SK-N-MC (cell line): Measurements from ENCODE around the gene AUTS2.
"Not testable (repeated sequence)": the region's sequence is repeated elsewhere in the genome, so short reads cannot be mapped to it uniquely, and the experiment has no call there.

Source experiments
- DNase-seq: peaks from one replicate; pipeline ENCODE4 v3.0.0-alpha.2; 2011; ENCODE audit warnings: low read depth, low spot score
- H3K27ac ChIP-seq: fragments of 200-600 bp; sonication (generic); 2 replicates; pipeline ENCODE4 v1.5.1; 2016; ENCODE audit warnings: mixed run types
- H3K36me3 ChIP-seq: fragments of 200-600 bp; sonication (generic); 2 replicates; pipeline ENCODE4 v1.6.1; 2017; ENCODE audit warnings: antibody characterized with exemption, low read length, mixed read lengths; ENCODE audit not compliant: insufficient read depth
- H3K4me3 ChIP-seq: fragments of 200-600 bp; sonication (generic); 2 replicates; pipeline ENCODE4 v1.5.1; 2016
- H3K9ac ChIP-seq: fragments of 200-600 bp; sonication (generic); 2 replicates; pipeline ENCODE4 v1.8.0; 2017; ENCODE audit warnings: mixed run types, mixed read lengths; ENCODE audit not compliant: insufficient read length
- H3K9me3 ChIP-seq: fragments of 200-600 bp; sonication (generic); 2 replicates; pipeline ENCODE4 v1.6.1; 2017; ENCODE audit warnings: low read depth, mild to moderate bottlenecking, antibody characterized with exemption, low read length, moderate library complexity, mixed read lengths
- EZH2 ChIP-seq: fragments of 200-600 bp; sonication (generic); IDR thresholded peaks from one replicate; pipeline ENCODE4 v1.6.1; 2017; ENCODE audit warnings: antibody characterized with exemption
- FOXP2 ChIP-seq: optimal IDR thresholded peaks from 2 replicates; pipeline ENCODE3; 2011; ENCODE audit warnings: mild to moderate bottlenecking, moderate library complexity; ENCODE audit not compliant: insufficient read depth; ENCODE audit errors: extremely low read length, control extremely low read depth
- POLR2AphosphoS5 ChIP-seq: IDR thresholded peaks from 2 replicates; pipeline ENCODE4 v1.6.1; 2012; ENCODE audit warnings: mild to moderate bottlenecking, low read depth, low read length, borderline replicate concordance

AUTS2 gene

GRCh38 chr7:70353330-70353945 is 755.2 kb downstream of the AUTS2 start:
- Histone ChIP-seq H3K4me3 (no peak overlapping the region), H3K9me3 (no peaks in the 10 kb centered on the region), H3K27ac (no peak overlapping the region), H3K36me3 (no peaks in the 10 kb centered on the region), H3K9ac (no peak overlapping the region)
- TF ChIP-seq POLR2AphosphoS5 (no peak), EZH2 (no peak)
- DNase-seq = no peak

DNA sequence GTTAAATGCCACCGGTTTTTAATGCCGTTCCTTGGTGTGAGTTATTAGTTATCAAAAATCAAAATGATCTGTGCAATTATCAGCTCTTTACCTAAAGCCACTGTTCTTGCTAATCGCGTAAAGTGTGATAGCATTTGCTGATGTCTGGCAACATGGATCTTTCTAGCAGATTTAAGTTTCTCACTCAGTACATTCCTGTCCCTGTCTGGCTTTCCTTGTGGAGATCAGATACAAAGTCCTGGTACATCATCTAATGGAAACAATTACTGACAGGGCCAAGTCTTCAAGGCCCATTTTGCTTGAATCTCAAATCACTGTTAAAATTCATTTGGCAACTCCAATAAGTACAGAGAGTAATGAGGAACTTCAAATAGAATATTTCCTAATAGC is 755.7 kb downstream of the AUTS2 start:
- TF ChIP-seq EZH2 = no peak
- no peak for TF ChIP-seq FOXP2
- no peak for TF ChIP-seq POLR2AphosphoS5
- H3K27ac ChIP-seq = no peak overlapping the region

GRCh38 chr7:70354409-70355169 is 756.3 kb downstream of the AUTS2 start:
- DNase-seq = no peak
- Histone ChIP-seq H3K4me3 (no peak overlapping the region), H3K27ac (no peak overlapping the region), H3K36me3 (no peaks in the 10 kb centered on the region), H3K9ac (no peak overlapping the region), H3K9me3 (no peaks in the 10 kb centered on the region)
- TF ChIP-seq EZH2 (no peak), POLR2AphosphoS5 (no peak), FOXP2 (no peak)

More for the DNA sequence above, 755.7 kb downstream of the AUTS2 start:
- DNase-seq = no peak
- Histone ChIP-seq H3K4me3 (no peak overlapping the region), H3K36me3 (no peaks in the 10 kb centered on the region), H3K9ac (no peak overlapping the region), H3K9me3 (no peaks in the 10 kb centered on the region)

- no peaks in the 10 kb centered on the region for H3K9me3 ChIP-seq
- DNase-seq = no peak
- H3K9ac ChIP-seq = no peak overlapping the region
- no peak for TF ChIP-seq POLR2AphosphoS5
- TF ChIP-seq EZH2 = no peak
- TF ChIP-seq FOXP2 = no peak
- no peaks in the 10 kb centered on the region for H3K36me3 ChIP-seq
- no peak overlapping the region for H3K27ac ChIP-seq
- no peak overlapping the region for H3K4me3 ChIP-seq
Observed at GRCh38 chr7:70355198-70356020, 757.1 kb downstream of the AUTS2 start.

DNA sequence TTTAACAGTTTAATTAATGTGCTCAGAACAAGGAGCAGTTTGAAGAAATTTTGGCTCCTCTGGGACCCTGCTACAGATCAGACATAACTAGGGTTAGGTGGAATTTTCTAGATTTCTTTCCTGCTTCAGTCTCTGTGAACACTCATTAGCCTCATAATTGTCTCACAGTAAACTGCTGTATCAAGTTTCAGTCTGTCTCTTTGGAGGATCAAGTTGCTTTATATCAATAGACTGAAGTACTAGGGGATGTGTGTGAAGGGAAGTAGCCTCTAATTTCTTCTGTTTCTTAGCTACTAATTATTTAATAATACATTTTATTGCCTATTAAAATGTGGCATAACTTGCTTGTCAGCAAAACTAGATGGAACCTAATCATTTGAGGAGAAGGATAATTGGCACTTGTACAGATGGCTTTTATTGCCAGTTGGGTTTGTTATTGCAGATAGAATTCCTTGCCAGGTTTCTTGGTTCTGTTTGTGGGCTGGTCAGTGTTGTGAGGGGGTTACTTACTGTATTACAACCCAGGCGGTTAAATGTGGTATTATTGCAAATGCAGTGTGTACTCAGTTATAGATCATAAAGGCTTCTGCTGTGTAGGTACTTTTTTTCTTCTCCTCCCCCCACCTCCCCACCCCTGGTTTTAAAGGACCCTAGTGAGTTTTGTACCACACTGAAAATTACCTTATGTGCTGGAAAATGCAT is 758.0 kb downstream of the AUTS2 start:
- Histone ChIP-seq H3K9ac (no peak overlapping the region), H3K27ac (no peak overlapping the region), H3K4me3 (no peak overlapping the region), H3K36me3 (no peaks in the 10 kb centered on the region), H3K9me3 (no peaks in the 10 kb centered on the region)
- TF ChIP-seq POLR2AphosphoS5 = no peak; the same call in 1 of the 2 replicates
- TF ChIP-seq FOXP2 = no peak
- TF ChIP-seq EZH2 = no peak
- no peak for DNase-seq

DNA sequence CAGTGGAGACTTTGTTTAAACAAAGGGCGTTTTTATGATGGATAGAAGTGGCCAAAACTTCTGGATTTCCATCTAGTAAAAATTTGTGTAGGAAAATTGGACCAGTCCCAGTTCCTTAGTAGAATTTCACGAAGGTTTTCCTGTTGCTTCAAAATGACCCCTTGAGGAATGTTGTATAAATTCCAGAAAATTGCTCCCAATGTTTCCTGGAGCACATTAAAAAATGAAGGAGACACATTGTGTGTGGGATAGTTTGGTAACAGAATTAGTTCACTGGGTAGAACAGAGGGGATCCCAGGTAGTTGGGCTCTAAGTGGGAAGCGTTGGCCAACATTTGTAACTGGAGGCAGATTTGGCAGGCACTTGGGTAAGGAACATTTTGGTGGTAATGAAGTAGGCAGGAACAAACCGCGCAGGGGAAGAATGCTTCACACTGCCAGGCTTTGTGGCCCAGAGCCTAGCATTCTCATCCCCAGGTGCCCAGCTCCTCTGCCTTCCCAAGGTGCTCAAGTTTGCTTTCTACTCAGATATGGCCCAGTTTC is 758.6 kb downstream of the AUTS2 start:
- TF ChIP-seq EZH2 = no peak
- TF ChIP-seq POLR2AphosphoS5 = no peak
- TF ChIP-seq FOXP2 = no peak
- no peak overlapping the region for H3K4me3 ChIP-seq

GRCh38 chr7:70360557-70360956 is 762.3 kb downstream of the AUTS2 start:
- H3K9me3 ChIP-seq = no peaks in the 10 kb centered on the region
- no peaks in the 10 kb centered on the region for H3K36me3 ChIP-seq
- H3K4me3 ChIP-seq = no peak overlapping the region
- H3K27ac ChIP-seq = no peak overlapping the region
- TF ChIP-seq POLR2AphosphoS5 = no peak
- DNase-seq = no peak
- H3K9ac ChIP-seq = no peak overlapping the region

More for the DNA sequence above, 758.6 kb downstream of the AUTS2 start:
- Histone ChIP-seq H3K36me3 (no peaks in the 10 kb centered on the region), H3K27ac (no peak overlapping the region), H3K9me3 (no peaks in the 10 kb centered on the region), H3K9ac (no peak overlapping the region)
- DNase-seq = no peak

- H3K4me3 ChIP-seq = no peak overlapping the region
- H3K9me3 ChIP-seq = no peaks in the 10 kb centered on the region
- DNase-seq = no peak
- H3K36me3 ChIP-seq = no peaks in the 10 kb centered on the region
- H3K27ac ChIP-seq = no peak overlapping the region
- TF ChIP-seq POLR2AphosphoS5 (no peak), FOXP2 (no peak), EZH2 (no peak)
- no peak overlapping the region for H3K9ac ChIP-seq
Observed at GRCh38 chr7:70361821-70362220, 763.5 kb downstream of the AUTS2 start.

GRCh38 chr7:70364393-70364792 is 766.1 kb downstream of the AUTS2 start:
- H3K4me3 ChIP-seq, H3K9me3 ChIP-seq, H3K36me3 ChIP-seq, H3K9ac ChIP-seq, DNase-seq, H3K27ac ChIP-seq: not testable (repeated sequence)
